GM12872 (cell line): ENCODE data around the gene COBLL1.
A peak's percentile ranks its signal among the peaks of the same experiment; 100 is the strongest.

Experiments used
- TF ChIP-seq, protein P1 (sequence below): IDR thresholded peaks from 3 replicates; pipeline ENCODE4 v1.5.1; 2011; ENCODE audit warnings: low read depth, mild to moderate bottlenecking, low read length, moderate library complexity; ENCODE audit not compliant: insufficient read depth

The COBLL1 gene

GRCh38 chr2:164722616-164723338 is 118.8 kb downstream of the COBLL1 start:
- TF ChIP-seq, protein P1, sequence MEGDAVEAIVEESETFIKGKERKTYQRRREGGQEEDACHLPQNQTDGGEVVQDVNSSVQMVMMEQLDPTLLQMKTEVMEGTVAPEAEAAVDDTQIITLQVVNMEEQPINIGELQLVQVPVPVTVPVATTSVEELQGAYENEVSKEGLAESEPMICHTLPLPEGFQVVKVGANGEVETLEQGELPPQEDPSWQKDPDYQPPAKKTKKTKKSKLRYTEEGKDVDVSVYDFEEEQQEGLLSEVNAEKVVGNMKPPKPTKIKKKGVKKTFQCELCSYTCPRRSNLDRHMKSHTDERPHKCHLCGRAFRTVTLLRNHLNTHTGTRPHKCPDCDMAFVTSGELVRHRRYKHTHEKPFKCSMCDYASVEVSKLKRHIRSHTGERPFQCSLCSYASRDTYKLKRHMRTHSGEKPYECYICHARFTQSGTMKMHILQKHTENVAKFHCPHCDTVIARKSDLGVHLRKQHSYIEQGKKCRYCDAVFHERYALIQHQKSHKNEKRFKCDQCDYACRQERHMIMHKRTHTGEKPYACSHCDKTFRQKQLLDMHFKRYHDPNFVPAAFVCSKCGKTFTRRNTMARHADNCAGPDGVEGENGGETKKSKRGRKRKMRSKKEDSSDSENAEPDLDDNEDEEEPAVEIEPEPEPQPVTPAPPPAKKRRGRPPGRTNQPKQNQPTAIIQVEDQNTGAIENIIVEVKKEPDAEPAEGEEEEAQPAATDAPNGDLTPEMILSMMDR: no peak

DNA sequence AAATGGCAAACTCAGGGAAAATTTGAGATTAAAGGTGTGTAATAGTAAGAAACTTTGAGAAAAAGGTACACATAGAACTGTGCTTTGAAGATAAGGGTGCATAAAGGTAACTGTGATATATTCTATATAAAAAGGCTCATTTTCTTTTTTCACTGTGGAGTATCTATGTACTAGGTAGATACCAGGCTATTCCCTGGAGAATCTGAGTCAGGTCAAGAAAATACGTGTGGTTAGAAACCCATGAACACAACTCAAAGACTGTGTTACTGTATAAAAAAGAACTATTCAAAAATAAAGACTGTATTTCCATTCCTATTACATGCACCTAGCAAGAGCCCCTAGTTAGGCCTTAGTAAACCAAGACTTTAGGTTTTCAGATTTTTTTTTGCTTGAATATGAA is 120.2 kb downstream of the COBLL1 start:
- TF ChIP-seq, protein P1: no peak

DNA sequence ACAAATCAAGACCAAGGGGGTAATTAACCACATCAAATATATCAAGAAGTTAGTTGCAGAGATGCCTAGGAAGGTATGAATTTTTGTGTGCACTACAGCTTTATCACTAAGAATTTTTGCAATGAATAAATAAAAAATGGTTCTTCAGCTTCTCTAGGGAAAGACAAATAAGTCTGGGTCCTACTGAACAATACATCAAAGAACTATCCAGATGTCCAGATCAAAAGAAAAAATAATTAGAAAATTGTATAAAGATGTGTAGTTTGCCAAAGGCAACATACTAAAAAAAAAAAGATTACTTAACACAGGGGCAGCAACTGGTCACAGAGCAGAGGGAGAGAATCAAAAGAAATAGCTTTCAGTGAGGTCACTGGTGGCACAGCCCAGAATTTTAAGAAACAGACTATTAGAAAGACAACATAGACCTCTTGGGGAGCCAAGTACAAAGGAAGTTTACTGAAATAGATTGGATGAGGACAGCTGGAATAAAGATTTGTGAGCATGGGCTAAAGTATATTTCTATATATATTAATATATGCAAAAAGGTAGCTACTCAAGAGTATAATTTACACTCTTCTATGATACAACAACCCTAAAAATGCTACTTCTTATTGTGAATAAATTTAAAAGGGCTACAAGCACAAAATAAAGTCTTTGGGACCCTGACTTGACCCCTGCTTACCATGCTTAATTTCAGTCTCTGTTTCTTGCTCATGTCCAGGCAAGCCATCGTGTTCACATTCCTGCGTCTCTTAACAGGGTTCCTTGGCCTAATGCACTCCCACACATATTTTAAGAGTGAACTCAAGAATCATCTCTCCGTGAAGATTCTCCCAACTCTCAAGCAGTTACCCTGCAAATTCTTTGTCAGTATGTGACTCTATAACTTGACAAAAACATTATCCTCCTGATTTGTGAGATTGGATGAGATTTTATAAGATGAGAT is 121.4 kb downstream of the COBLL1 start:
- TF ChIP-seq, protein P1: no peak

GRCh38 chr2:164717000-164717803 is 124.4 kb downstream of the COBLL1 start:
- TF ChIP-seq, protein P1: peak; percentile 39; the same call in 1 of the 3 replicates

DNA sequence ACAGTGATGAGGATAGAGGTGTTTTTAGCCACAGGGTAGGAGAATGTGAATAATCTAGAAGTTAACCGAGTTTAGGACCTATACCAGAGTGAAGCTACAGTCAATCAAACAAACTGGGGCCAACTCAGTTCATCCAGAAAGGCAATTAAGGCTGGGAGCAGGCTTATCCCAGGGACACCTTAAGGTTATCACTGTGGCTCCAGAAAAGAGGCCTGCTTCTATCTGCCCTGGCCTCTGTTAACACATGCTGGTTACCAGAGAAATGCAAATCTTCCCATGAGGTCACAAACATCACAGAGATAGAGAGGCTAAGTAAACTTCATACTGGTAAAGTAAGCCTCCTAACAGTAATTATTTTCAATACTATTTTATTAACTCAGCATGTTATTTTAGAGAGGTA is 127.2 kb downstream of the COBLL1 start:
- TF ChIP-seq, protein P1: no peak

DNA sequence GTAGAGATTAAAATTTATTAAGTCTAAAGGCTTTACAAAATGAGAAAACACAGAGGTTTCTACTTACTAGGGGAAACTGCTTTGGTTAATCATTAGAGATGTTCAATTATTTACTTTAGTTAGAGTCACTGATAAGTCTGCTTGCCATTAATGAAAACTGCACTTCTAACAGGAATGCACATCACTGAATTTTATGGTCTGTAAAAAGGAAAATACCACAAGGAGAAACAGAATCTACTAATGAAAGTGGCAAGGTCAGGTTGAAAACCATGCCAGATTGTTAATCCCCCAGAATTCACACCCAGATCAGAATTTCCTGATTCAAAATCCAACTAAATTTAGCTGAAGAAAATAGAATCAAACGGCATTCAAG is 129.9 kb downstream of the COBLL1 start:
- TF ChIP-seq, protein P1: no peak
